NCI-H1436 (cell line): Measurements from ENCODE around the gene ACBD3.
A peak's percentile ranks its signal among the peaks of the same experiment; 100 is the strongest.

Experiments used
- DNase-seq: peaks from one replicate; lab custom pipeline; 2025; lab: John Stamatoyannopoulos, UW

Gene ACBD3

GRCh38 chr1:226134170-226135058, 52.1 kb downstream of the ACBD3 start:
- DNase-seq, result no peak

- no peak for DNase-seq
Observed at GRCh38 chr1:226133504-226134123, 52.9 kb downstream of the ACBD3 start.

- DNase-seq, result no peak
Observed at GRCh38 chr1:226132728-226133503, 53.6 kb downstream of the ACBD3 start.

- no peak for DNase-seq
Observed at GRCh38 chr1:226131639-226132038, 54.9 kb downstream of the ACBD3 start.

- no peak for DNase-seq
Observed at GRCh38 chr1:226129230-226129629, 57.3 kb downstream of the ACBD3 start.

- no peak for DNase-seq
Observed at GRCh38 chr1:226128487-226129075, 58.0 kb downstream of the ACBD3 start.

GRCh38 chr1:226126824-226127569, 59.5 kb downstream of the ACBD3 start:
- no peak for DNase-seq

- no peak for DNase-seq
Observed at GRCh38 chr1:226125831-226126230, 60.7 kb downstream of the ACBD3 start.

- DNase-seq, result peak; percentile 90
Observed at GRCh38 chr1:226125097-226125630, 61.4 kb downstream of the ACBD3 start.

GRCh38 chr1:226123591-226124471, 62.7 kb downstream of the ACBD3 start:
- DNase-seq, result no peak

GRCh38 chr1:226123212-226123560, 63.4 kb downstream of the ACBD3 start:
- no peak for DNase-seq

- peak; percentile 82 for DNase-seq
Observed at GRCh38 chr1:226121587-226122400, 64.7 kb downstream of the ACBD3 start.

- no peak for DNase-seq
Observed at GRCh38 chr1:226121049-226121586, 65.4 kb downstream of the ACBD3 start.

- DNase-seq, result no peak
Observed at GRCh38 chr1:226120398-226120797, 66.1 kb downstream of the ACBD3 start.

- no peak for DNase-seq
Observed at GRCh38 chr1:226119169-226119568, 67.4 kb downstream of the ACBD3 start.

- DNase-seq, result no peak
Observed at GRCh38 chr1:226118357-226118756, 68.2 kb downstream of the ACBD3 start.

- no peak for DNase-seq
Observed at GRCh38 chr1:226117330-226117729, 69.2 kb downstream of the ACBD3 start.

GRCh38 chr1:226116673-226117072, 69.9 kb downstream of the ACBD3 start:
- no peak for DNase-seq

- no peak for DNase-seq
Observed at GRCh38 chr1:226112626-226113025, 73.9 kb downstream of the ACBD3 start.
